NCI-H187 treated with DMSO at 0.1 percent for 48 hours (cell line): ENCODE results near the gene SCAF8.
"Not testable (repeated sequence)": the region's sequence is repeated elsewhere in the genome, so short reads cannot be mapped to it uniquely, and the experiment has no call there.

Experiments
- DNase-seq: peaks from one replicate; lab custom pipeline; 2025; lab: John Stamatoyannopoulos, UW

Gene SCAF8, protein sequence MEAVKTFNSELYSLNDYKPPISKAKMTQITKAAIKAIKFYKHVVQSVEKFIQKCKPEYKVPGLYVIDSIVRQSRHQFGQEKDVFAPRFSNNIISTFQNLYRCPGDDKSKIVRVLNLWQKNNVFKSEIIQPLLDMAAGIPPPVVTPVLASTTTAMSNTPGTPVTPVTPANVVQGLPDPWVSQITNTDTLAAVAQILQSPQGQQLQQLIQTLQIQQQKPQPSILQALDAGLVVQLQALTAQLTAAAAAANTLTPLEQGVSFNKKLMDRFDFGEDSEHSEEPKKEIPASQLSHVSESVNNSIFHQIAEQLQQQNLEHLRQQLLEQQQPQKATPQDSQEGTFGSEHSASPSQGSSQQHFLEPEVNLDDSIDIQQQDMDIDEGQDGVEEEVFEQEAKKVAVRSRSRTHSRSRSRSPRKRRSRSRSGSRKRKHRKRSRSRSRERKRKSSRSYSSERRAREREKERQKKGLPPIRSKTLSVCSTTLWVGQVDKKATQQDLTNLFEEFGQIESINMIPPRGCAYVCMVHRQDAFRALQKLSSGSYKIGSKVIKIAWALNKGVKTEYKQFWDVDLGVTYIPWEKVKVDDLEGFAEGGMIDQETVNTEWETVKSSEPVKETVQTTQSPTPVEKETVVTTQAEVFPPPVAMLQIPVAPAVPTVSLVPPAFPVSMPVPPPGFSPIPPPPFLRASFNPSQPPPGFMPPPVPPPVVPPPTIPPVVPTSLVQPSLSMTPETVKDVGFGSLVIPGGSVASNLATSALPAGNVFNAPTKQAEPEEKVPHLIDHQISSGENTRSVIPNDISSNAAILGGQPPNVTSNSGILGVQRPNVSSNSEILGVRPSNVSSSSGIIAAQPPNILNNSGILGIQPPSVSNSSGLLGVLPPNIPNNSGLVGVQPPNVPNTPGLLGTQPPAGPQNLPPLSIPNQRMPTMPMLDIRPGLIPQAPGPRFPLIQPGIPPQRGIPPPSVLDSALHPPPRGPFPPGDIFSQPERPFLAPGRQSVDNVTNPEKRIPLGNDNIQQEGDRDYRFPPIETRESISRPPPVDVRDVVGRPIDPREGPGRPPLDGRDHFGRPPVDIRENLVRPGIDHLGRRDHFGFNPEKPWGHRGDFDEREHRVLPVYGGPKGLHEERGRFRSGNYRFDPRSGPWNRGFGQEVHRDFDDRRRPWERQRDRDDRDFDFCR (N-terminal part only)

DNA sequence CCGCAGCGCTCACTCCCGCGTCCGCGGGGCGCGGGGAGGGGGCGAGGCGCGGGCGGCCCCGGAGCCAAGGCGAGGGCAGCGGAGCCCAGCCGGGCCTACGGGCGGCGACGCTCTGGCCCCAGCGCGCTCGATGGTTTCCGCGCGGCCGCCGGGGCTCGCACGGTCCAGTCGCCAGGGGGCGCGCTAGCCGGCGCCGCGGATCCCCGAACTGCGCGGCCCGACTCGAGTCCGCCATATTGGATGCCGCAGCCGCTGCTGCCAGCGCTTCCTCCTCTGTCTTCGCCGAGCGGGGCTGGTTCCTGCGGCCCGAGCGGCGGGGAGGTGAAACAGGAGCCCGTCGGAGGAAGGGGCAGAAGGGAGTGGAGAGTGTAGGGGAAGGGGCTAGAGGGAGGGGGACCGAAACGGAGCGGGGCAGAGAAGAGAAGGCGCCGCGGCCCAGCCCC, at the start of gene SCAF8:
SCAF8 (plus strand) TSS at position 234 of the 443 bp plus-strand sequence. CDS start 485 bp downstream, outside the sequence.
- no peak for DNase-seq

DNA sequence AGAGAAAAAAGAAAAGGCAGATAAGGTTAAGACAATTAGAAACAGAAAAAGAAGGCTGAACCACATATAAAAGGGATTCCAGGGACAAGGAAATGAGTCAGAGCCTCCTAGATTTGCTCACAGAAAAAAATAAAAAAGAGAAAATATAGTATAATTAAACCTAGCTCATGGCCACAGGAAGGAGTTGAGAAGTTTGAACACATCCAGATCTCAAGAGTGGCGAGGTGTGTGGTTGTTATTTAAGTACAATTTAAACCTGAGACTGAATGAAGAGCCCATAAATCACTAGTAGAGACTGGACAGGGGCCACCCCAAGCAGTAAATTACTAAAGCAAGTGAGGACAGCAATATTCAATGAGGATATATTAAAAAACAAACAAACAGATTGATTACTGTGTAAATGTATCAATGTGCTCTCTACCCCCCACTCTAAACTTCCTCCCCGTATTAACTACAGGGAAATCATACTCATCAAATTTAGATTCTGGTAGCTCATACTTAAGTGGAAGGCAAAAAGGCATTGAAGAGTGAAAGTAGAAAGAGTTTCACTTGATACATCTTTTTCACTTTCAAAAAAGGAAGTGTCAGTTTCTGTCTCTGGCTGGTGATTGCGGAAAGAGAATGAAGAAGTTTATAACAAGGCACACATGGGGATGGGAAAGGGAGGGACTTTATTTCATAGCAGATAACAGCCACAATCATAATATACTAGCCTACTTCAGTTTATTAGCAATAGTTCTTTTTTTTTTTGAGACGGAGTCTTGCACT, 49.3 kb upstream of the SCAF8 start:
- DNase-seq = no peak

DNA sequence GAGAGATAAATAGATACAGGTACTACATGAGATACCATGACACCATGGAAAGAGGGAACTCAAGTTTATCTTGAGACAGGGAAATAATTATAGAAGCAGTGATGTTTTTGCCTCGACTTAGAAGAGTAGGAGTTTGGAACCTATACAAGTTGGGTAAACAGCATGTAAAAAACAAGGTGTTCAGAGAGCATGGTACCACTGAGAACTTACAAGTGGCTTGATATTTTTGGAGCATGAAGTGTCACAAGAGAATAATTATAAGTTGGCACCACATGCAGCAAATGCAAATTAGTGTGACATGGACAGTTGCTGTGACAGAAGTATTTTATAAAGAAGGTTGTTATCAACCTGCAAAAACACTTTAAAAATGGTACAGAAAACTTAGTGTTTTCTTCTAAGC, 47.1 kb upstream of the SCAF8 start:
- no peak for DNase-seq

DNA sequence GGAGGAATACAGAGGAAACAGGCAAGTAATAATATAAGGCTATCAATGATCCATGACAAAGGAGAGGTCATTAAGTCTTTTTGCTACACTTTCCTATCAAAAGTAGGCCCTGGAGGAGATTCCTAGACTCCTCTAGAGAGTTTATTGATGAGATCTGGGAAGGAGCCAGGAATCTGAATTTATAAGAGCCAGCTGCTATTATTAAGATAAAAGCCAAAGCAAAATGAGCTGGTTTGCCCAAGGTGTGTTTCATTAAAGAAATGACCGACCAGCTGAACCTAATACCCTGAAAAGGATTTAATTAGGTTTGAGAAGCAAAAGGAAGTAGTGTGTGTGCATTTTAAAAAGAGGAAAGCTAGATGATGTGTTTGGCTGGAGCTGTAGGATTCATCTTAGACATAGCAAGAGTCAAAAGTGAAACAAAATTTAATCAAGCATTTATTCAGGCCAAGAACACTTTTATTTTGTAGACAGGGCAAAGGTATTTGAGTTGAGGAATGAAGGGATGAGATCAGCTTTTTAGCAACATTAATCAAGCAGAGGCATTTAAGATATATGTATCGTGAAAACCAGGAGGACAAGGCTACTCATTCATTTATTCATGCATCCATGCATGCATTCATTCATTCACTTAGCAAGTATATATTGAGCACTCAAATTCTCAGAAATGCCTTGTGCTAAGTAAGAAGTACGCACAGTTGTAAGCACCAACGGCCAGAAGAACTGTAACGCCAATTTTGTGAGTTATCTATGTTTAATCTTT, 43.5 kb upstream of the SCAF8 start:
- DNase-seq = no peak

DNA sequence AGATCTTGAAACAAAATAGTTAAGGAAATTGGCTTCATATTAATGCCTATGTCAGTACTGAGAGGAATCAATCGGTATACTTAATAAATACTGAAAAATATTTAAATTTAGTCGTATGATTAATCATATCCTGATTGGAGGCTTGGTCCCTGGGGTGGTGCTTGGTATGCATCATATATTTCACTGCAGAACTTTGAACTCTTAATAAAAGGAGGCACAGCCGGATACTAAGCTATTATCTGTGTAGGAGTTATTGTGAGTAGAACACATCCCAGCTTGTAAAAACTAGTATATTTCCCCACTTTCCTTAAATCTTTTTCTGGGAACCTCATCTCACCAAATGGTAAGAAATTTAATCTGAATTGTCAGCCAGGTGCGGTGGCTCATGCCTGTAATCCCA, 42.4 kb upstream of the SCAF8 start:
- DNase-seq = no peak

DNA sequence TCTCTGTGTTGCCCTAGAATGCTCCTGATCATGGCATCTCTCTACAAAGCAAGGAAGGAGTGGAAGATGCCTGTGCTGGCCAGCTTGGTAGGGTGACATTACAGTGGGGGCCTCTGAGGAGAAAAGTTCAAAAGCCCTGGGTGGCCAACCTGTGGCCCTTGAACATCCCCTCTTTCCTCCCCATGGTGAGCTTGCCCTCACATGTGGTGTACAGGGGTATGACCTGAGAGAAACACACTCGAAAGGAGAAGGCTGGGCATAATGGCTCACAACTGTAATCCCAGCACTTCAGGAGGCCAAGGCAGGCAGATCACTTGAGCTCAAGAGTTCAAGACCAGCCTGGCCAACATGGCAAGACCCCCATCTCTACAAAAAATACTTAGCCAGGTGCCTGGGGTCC, 36.6 kb upstream of the SCAF8 start:
- no peak for DNase-seq

DNA sequence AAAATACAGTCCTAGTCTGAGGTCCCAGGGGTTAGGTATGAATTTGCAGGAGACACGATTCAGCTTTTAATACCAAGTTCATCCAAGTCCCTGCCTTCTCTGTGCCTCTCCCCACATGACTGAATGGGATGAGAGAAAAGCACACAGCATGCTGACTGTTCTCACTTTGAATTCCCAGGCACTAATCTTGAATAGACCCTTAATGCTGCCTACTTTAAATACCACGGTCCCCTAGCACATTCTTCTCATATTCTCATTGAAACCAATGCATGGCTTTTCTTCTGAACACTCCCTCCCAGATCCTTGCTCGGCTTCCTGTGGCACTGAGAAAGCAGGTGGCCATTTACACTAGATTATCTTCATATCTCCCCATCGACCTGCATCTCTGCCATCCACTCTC, 30.1 kb upstream of the SCAF8 start:
- DNase-seq = no peak

DNA sequence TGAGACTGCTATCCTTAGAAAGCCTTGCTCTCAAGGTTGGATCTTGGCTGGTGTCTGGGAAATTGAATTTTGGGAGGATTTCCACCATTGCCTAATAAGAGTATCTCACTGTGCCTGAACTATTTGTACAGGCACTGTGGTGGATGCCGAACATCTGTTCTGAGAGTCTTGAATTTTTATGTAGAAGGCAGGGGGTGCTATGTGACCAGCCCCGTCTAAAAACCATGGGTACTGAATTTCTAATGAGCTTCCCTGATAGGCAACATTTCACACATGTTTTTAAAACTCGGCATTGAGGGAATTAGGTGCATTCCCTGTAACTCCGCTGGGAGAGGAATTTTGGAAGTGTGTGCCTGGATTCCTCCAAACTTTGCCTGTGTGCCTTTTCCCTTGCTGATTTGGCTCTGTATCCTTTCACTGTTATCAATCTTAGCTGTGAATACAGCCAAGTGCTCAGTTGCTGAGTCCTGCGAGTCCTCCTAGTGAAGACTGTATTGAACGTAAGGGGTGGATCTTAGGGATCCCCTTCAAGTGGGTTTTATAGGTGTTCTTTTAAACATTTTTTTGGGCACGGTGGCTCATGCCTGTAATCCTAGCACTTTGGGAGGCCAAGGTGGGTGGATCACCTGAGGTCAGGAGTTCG, 27.6 kb upstream of the SCAF8 start:
- DNase-seq = no peak

DNA sequence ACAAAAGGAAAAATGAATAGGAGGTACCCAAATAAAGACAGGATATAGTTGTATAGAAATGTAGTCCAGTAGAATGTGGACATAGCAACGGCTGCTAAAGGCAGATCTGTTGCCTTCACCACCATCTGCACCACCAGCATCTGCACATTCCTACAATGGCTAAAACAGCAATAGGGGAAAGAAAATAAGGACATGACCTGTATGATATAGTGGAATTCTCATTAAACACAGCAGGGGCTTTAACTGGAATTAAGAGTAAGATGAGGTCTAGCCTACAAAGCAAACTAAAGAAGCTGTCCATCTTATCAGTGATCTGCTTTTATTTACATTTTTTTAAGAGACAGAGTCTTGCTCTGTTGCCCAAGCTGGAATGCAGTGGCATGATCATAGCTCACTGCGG, 26.8 kb upstream of the SCAF8 start:
- no peak for DNase-seq

DNA sequence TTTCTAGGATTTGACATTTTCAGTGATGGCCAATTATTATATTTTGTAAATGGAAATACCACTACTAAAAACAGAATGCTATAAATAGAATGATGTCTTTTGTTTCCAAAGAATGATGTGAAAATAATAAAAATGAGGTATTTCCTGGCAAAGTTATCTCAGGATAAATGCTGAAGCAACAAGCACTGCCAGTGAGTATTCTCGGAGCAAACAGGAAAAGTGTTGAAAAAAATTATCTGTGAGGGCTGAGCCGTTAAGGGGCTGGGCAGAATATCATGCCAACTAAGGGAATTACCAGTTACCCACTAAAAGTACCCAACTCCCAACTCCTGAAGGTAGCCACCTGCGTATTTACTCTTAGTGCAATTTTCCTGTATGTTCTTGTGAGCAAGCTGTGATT, 23.6 kb upstream of the SCAF8 start:
- DNase-seq = no peak

DNA sequence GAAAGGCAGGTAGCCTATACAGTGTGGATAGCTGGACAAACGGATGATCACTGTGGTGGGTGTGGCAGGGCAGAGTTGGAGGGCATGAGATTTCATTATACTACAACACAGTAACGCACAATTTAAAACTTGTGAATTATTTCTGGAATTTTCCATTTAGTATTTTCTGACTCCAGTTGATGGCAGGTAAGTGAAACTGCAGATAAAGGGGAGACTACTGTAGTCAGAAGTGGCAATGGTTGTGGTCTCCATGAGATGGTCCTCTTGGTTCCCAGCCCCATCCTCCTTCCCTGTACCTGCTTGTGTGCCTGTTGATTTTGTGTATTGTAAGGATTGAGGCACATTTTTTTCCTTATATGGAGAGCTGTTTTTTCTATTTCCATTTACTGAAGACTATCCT, 22.5 kb upstream of the SCAF8 start:
- DNase-seq = no peak

DNA sequence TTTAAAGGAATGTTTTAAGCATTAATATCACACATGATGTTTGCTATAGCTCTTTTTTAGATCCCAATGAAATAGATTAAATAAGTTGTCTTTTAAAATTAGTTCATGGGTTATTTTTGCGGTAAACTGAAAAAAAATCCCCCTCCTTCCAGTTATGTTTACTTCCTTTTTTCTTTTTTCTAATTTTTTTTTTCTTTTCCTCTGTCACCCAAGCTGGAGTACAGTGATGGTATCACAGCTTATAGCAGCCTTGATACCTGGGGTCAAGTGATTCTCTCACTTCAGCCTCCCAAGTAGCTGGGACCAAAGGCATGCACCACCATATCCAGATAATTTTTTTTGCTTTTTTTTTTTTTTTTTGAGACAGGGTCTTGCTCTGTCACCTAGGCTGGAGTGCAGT, 17.8 kb upstream of the SCAF8 start:
- no peak for DNase-seq

DNA sequence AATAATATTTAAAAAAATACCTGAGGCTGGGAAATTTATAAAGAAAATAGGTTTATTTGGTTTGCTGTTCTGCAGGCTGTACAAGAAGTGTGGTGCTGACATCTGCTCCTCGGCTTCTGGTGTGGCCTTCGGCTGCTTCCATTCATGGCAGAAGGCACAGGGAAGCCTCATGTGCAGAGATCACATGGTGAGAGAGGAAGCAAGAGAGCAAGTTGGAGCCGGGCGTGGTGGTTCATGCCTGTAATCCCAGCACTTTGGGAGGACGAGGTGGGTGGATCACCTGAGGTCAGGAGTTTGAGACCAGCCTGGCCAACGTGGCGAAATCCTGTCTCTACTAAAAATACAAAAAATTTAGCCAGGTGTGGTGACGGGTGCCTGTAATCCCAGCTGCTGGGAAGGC, 16.9 kb upstream of the SCAF8 start:
- DNase-seq = not testable (repeated sequence)

DNA sequence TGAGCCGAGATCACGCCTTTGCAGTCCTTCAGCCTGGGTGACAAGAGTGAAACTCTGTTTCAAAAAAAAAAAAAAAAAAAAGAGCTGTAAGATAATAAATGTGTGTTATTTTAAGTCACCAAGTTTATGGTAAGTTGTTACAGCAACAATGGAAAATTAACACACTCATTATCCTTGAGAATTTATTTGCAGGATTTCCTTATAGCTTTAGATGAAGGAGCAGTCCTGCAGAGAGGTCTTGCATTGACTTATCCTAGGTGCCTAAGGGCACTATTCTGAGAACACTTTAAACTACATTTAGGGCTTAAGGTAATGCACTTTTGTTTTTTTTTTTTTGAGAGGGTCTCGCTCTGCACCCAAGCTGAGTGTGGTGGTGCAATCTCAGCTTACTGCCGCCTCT, 13.8 kb upstream of the SCAF8 start:
- no peak for DNase-seq

DNA sequence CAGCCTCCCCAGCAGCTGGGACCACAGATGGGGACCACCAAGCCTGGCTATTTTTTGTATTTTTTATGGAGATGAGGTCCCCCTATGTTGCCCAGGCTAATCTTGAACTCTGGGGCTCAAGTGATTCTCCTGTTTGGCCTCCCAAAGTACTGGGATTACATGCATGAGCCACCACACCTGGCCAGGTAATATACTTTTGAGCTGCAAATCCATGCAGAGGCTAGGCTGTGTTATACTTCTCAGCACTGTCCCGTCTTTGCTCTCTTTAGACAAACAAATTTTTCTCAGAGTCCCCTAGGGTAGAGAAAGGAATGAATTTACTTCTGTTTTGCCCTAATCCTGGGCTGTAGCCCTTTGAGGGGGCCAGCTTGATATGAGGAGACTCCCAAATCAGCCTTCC, 13.4 kb upstream of the SCAF8 start:
- no peak for DNase-seq

DNA sequence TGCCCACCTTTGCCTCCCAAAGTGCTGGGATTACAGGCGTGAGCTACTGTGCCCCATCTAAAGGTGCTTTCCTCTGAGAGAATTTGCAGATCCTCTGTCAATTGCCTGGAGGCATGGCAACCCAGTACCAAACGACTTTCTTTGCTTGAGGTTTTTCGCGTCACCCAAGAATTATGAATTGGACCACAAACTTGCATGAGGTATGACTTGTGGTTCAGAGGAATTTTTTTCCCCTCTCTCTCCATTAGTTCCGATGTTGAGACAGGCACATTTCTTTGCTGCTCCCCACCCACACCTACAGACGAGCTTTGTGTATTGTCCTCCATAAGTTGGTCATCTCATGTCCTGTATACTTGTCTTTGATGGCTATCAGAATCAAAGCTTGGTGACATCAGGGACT, 11.8 kb upstream of the SCAF8 start:
- no peak for DNase-seq

DNA sequence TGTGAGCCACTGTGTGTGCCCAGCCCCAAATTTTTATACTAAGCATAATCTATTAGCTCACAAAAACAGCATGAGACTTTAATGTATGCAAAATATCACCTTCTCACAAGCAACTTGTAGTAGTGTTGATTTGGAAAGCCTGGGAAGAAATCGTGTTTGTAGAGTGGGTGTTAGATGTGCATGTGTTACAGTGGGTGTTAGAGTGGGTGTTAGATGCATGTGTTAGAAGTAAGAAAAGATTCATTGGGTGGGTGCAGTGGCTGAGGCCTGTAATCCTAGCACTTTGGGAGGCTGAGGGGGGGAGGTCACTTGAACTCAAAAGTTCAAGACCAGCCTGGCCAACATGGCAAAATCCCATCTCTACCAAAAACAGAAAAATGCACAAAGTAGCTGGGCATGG, 6.3 kb upstream of the SCAF8 start:
- no peak for DNase-seq

DNA sequence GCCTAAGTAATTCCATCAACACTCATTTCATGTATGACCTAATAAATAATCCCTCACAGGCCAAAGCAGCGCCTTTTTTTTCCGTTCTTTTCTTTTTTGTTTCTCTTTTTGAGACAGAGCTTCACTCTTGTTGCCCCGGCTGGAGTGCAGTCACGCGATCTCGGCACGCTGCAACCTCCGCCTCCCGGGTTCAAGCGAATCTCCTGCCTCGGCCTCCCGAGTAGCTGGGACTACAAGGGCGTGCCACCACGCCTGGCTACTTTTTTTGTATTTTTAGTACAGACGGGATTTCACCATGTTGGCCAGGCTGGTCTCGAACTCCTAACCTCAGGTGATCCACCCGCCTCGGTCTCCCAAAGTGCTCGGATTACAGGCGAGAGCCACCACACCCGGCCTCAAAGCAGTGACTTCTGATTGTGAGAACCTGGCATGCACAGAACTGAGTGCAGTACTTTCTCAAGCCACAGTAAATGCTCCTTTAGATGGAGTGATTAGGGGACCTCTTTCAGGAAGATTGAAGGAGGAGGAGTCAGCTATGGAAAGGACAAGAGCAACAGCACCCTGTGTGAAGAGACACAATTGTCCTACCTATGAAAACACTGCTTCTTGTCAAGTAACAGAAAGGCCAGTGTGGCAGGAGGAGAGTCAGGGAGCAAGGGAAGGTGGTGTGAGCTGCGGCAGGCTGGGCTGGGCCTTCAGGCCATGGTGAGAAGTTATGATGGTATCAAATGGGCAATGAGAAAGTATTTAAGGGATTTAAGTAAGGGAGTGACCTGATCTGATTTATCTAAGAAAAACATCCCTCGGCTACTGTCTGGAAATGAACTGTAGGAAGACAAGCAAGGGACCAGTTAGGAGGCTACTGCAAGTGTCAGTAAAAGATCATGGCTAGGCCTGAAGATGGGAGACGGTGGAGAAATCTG, 1.7 kb upstream of the SCAF8 start:
- DNase-seq = no peak

DNA sequence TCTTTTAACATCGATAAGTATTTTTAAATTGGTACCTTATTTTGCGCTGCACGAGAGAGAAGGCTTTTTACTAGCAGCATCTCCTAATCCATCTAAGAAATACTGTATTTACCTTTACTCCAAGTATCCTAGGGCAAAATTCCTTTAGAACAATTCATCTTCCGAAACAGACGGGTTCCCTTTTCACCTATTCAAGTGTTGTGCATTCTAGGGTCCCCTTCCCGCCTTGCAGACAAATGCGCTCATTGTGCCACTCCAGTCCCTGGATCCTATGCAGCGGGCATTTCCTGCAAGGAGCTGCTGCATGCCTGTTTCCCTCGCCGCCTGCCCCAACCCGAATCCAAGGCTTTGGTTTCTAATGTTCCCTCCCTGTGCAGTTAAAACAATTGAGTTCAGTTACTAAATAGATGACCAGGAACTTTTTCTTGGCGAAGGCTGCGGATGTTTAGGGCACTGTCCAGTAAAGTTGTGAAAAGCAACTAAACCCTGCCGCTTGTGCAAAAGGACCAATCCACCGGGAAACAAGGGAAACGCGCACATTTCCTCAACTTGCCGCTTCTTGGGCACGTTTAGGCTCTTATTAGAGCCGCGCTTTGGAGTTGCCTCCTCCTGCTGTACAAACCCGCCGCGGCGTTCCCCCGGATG, 556 bp upstream of the SCAF8 start:
- no peak for DNase-seq
